ENCODE measurements around the gene HCN3. TPM values are rescaled to one million over a fixed set of nuclear protein-coding genes. Genes with fewer than 3 reads are reported as not detected.

The HCN3 gene
- total and polyA plus RNA-seq, 2 of the 8 experiments (the other 6 are each of a cell fraction or from before 2014, with no cell fraction given), result 6.4 to 7.3 TPM

- TF ChIP-seq USF2 (IDR thresholded peaks at IDR 0.05; ENCODE audit: low read length), result peak; percentile 99
Observed at GRCh38 chr1:155241069-155241679, 36.1 kb upstream of the HCN3 start (continued).

Data from H1 (cell line).